SJSA1 (cell line): Measurements from ENCODE around the gene REEP2. TPM values are rescaled to one million over a fixed set of nuclear protein-coding genes. Genes with fewer than 3 reads are reported as not detected.

Experiments used
- DNase-seq, 2 experiments: peaks; one replicate each; pipeline ENCODE4 v3.0.0-alpha.2; 2015 to 2020; ENCODE audit warnings: low spot score in 2 of 2, low read depth in 1 of 2
- H3K27ac ChIP-seq: fragments of 250-450 bp; sonication (Bioruptor Pico); 2 replicates; pipeline ENCODE4 v1.5.1; 2020; ENCODE audit warnings: mild to moderate bottlenecking, moderate library complexity
- H3K27me3 ChIP-seq: fragments of 250-450 bp; sonication (Bioruptor Pico); replicated peaks from 2 replicates; pipeline ENCODE4 v1.5.1; 2020; ENCODE audit warnings: mild to moderate bottlenecking, moderate library complexity
- H3K36me3 ChIP-seq: fragments of 250-450 bp; sonication (Bioruptor Pico); 2 replicates; pipeline ENCODE4 v1.5.1; 2020; ENCODE audit warnings: mild to moderate bottlenecking
- H3K4me1 ChIP-seq: fragments of 250-450 bp; sonication (Bioruptor Pico); replicated peaks from 2 replicates; pipeline ENCODE4 v1.6.1; 2021; ENCODE audit warnings: mild to moderate bottlenecking
- H3K4me3 ChIP-seq: fragments of 250-450 bp; sonication (Bioruptor Pico); 2 replicates; pipeline ENCODE4 v1.5.1; 2020; ENCODE audit warnings: mild to moderate bottlenecking
- H3K9me3 ChIP-seq: fragments of 250-450 bp; sonication (Bioruptor Pico); replicated peaks from 2 replicates; pipeline ENCODE4 v1.5.1; 2020; ENCODE audit warnings: mild to moderate bottlenecking
- total RNA-seq: library from RNA; depleted of rRNA; stranded (reverse); fragments of >200 nt; shearing (Covaris generic); gene quantifications from 2 replicates; pipeline ENCODE4 v1.2.3, GENCODE V29; 2014; rRNA removed

Gene REEP2
- total RNA-seq, 1 experiment from 2014 or later = 0.21 TPM

GRCh38 chr5:138482638-138483037 lies 43.8 kb downstream of the REEP2 start:
- Histone ChIP-seq H3K27ac (no peak overlapping the region), H3K9me3 (no peaks in the 10 kb centered on the region), H3K36me3 (no peaks in the 10 kb centered on the region), H3K27me3 (no peaks in the 10 kb centered on the region), H3K4me3 (no peak overlapping the region), H3K4me1 (peaks cover 10% of the 10 kb centered on the region)
- no peak for DNase-seq

- Histone ChIP-seq H3K9me3 (no peaks in the 10 kb centered on the region), H3K27me3 (no peaks in the 10 kb centered on the region), H3K36me3 (no peaks in the 10 kb centered on the region; the same call in 1 of the 2 replicates), H3K4me3 (no peak overlapping the region), H3K4me1 (peaks cover 40% of the 10 kb centered on the region), H3K27ac (no peak overlapping the region)
- no peak for DNase-seq
These were observed 49.7 kb downstream of the REEP2 start for GRCh38 chr5:138488481-138488945.

GRCh38 chr5:138489683-138490061 lies 50.8 kb downstream of the REEP2 start:
- no peak overlapping the region for H3K4me3 ChIP-seq
- no peak overlapping the region for H3K27ac ChIP-seq
- H3K9me3 ChIP-seq = no peaks in the 10 kb centered on the region
- no peak for DNase-seq
- no peaks in the 10 kb centered on the region for H3K27me3 ChIP-seq
- peaks cover 40% of the 10 kb centered on the region for H3K4me1 ChIP-seq
- H3K36me3 ChIP-seq = no peaks in the 10 kb centered on the region; the same call in 1 of the 2 replicates

- no peaks in the 10 kb centered on the region for H3K9me3 ChIP-seq
- no peak overlapping the region for H3K27ac ChIP-seq
- no peaks in the 10 kb centered on the region; the same call in 1 of the 2 replicates for H3K36me3 ChIP-seq
- DNase-seq = no peak
- no peak overlapping the region for H3K4me3 ChIP-seq
- H3K27me3 ChIP-seq = no peaks in the 10 kb centered on the region
- peaks cover 40% of the 10 kb centered on the region for H3K4me1 ChIP-seq
These were observed 51.9 kb downstream of the REEP2 start for GRCh38 chr5:138490648-138491283.

DNA sequence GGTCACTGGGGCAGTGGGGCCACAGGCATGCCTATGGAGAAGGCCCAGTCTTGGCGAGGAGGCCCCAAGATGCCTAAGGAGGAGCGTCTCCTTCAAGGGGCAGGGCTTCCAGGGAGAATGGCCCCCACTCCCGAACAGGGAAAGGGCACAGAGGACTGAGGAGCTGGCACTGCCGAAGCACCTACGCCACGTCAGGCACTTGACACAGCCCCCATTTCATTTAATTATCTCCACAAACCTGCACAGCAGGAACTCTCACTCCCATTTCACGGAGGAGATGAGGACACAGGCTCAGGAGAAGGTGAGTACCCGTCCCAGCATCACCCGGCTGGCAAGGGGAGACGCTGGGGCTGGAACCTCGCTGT lies 52.4 kb downstream of the REEP2 start:
- H3K4me1 ChIP-seq = peaks cover 40% of the 10 kb centered on the region
- H3K9me3 ChIP-seq = no peaks in the 10 kb centered on the region
- H3K36me3 ChIP-seq = no peaks in the 10 kb centered on the region; the same call in 1 of the 2 replicates
- peak overlapping the region; percentile 54 for H3K4me3 ChIP-seq
- no peak for DNase-seq
- no peak overlapping the region for H3K27ac ChIP-seq
- H3K27me3 ChIP-seq = no peaks in the 10 kb centered on the region

- no peaks in the 10 kb centered on the region; the same call in 1 of the 2 replicates for H3K9me3 ChIP-seq
- peaks cover 36% of the 10 kb centered on the region for H3K4me1 ChIP-seq
- peak overlapping the region; percentile 54 for H3K4me3 ChIP-seq
- H3K27ac ChIP-seq = peak overlapping the region; percentile 39
- no peaks in the 10 kb centered on the region; the same call in 1 of the 2 replicates for H3K36me3 ChIP-seq
- DNase-seq = peak; percentile 82 to 94
- H3K27me3 ChIP-seq = no peaks in the 10 kb centered on the region
These were observed 53.1 kb downstream of the REEP2 start for GRCh38 chr5:138491669-138492559.

GRCh38 chr5:138492560-138493045 lies 53.7 kb downstream of the REEP2 start:
- Histone ChIP-seq H3K9me3 (no peaks in the 10 kb centered on the region; the same call in 1 of the 2 replicates), H3K4me1 (peaks cover 30% of the 10 kb centered on the region), H3K27ac (peak overlapping the region; percentile 39; the same call in 1 of the 2 replicates), H3K36me3 (no peaks in the 10 kb centered on the region; the same call in 1 of the 2 replicates), H3K4me3 (peak overlapping the region; percentile 54), H3K27me3 (no peaks in the 10 kb centered on the region)
- DNase-seq = no peak

GRCh38 chr5:138495351-138495750 lies 56.5 kb downstream of the REEP2 start:
- H3K27ac ChIP-seq = no peak overlapping the region
- H3K27me3 ChIP-seq = no peaks in the 10 kb centered on the region
- H3K9me3 ChIP-seq = peaks cover 3% of the 10 kb centered on the region; the same call in 1 of the 2 replicates
- H3K4me1 ChIP-seq = peaks cover 26% of the 10 kb centered on the region
- H3K4me3 ChIP-seq = no peak overlapping the region
- DNase-seq = no peak
- no peaks in the 10 kb centered on the region; the same call in 1 of the 2 replicates for H3K36me3 ChIP-seq

Other genes with a start within 250 kb of the REEP2 start
- gene CDC23, start 225.7 kb upstream of the REEP2 start, total RNA-seq = 56.3 and 70.7 TPM in 2 replicates
- gene GFRA3, start 164.4 kb upstream of the REEP2 start, total RNA-seq = not detected in 2 replicates
- 36.5 and 40.0 TPM in 2 replicates for gene CDC25C, start 107.3 kb upstream of the REEP2 start, total RNA-seq
- 42.0 and 63.6 TPM in 2 replicates for gene FAM53C, start 100.8 kb upstream of the REEP2 start, total RNA-seq
- 48.0 and 64.8 TPM in 2 replicates for gene KDM3B, start 86.4 kb upstream of the REEP2 start, total RNA-seq
- gene EGR1, start 26.4 kb downstream of the REEP2 start, total RNA-seq = 3.2 and 4.8 TPM in 2 replicates
- gene ETF1, start 104.2 kb downstream of the REEP2 start, total RNA-seq = 134 and 167 TPM in 2 replicates
- 478 and 665 TPM in 2 replicates for gene HSPA9, start 136.3 kb downstream of the REEP2 start, total RNA-seq